A673 (cell line): ENCODE data around the gene AK2.

Source experiments
- CTCF ChIP-seq: fragments of 300-800, 200-600 bp; sonication (generic); conservative IDR thresholded peaks from 2 replicates; pipeline ENCODE4 v1.5.1; 2017; ENCODE audit warnings: low read depth, mild to moderate bottlenecking, antibody characterized with exemption, low read length, moderate library complexity, mixed read lengths
- EZH2 ChIP-seq: fragments of 200-600 bp; sonication (generic); IDR thresholded peaks from 2 replicates; pipeline ENCODE4 v1.6.1; 2017; ENCODE audit warnings: borderline replicate concordance, low read depth, mild to moderate bottlenecking, mixed read lengths, antibody characterized with exemption, low read length; ENCODE audit not compliant: poor library complexity, severe bottlenecking

GRCh38 chr1:32971156-32971555 is 65.5 kb downstream of the AK2 start:
- TF ChIP-seq CTCF (no peak), EZH2 (no peak)
